ENCODE measurements around the gene DTX3.

- TF ChIP-seq CTCF (IDR thresholded peaks at IDR 0.05 in 4 of 5, conservative IDR thresholded peaks at IDR 0.05 in 1 of 5) (no peak), POLR2A (IDR thresholded peaks at IDR 0.05) (no peak)
Measured at GRCh38 chr12:57626111-57626920, 21.7 kb downstream of the DTX3 start.

All from gastrocnemius medialis (tissue), 4 donors.